H9 (cell line): ENCODE results near the gene ZNF407. TPM values are rescaled to one million over a fixed set of nuclear protein-coding genes. Genes with fewer than 3 reads are reported as not detected.

Experiments
- DNase-seq: peaks from one replicate; pipeline ENCODE4 v3.0.0-alpha.2; 2017
- H2AFZ ChIP-seq: one replicate; pipeline ENCODE4 v1.6.1; 2013; ENCODE audit warnings: mild to moderate bottlenecking, low read length, control low read depth, moderate library complexity
- H2AK5ac ChIP-seq: 2 replicates; pipeline ENCODE4 v1.6.1; 2013; ENCODE audit warnings: low read length, control low read depth, mixed read lengths; ENCODE audit not compliant: insufficient read length
- H2BK120ac ChIP-seq: one replicate; pipeline ENCODE4 v1.6.1; 2013; ENCODE audit warnings: low read depth, mild to moderate bottlenecking, low read length, control low read depth, inconsistent platforms; ENCODE audit not compliant: poor library complexity, severe bottlenecking
- H2BK12ac ChIP-seq: 2 replicates; pipeline ENCODE4 v1.6.1; 2013; ENCODE audit warnings: low read length, control low read depth, mixed read lengths, low read depth; ENCODE audit not compliant: insufficient read length
- H2BK15ac ChIP-seq: 2 replicates; pipeline ENCODE4 v1.6.1; 2013; ENCODE audit warnings: low read depth, low read length, control low read depth
- H2BK20ac ChIP-seq: one replicate; pipeline ENCODE4 v1.6.1; 2013; ENCODE audit warnings: low read depth, mild to moderate bottlenecking, low read length, control low read depth, inconsistent platforms; ENCODE audit not compliant: poor library complexity, severe bottlenecking
- H2BK5ac ChIP-seq: 2 replicates; pipeline ENCODE4 v1.6.1; 2013; ENCODE audit warnings: low read length, control low read depth, mixed read lengths; ENCODE audit not compliant: insufficient read length
- H3K14ac ChIP-seq: 2 replicates; pipeline ENCODE4 v1.6.1; 2013; ENCODE audit warnings: low read length, control low read depth; ENCODE audit not compliant: insufficient read depth
- H3K18ac ChIP-seq: 2 replicates; pipeline ENCODE4 v1.6.1; 2013; ENCODE audit warnings: low read depth, mild to moderate bottlenecking, mixed read lengths, low read length, control low read depth; ENCODE audit not compliant: insufficient read length
- H3K23ac ChIP-seq: 2 replicates; pipeline ENCODE4 v1.6.1; 2013; ENCODE audit warnings: low read length, control low read depth, mixed read lengths, low read depth; ENCODE audit not compliant: insufficient read length
- H3K23me2 ChIP-seq: 2 replicates; pipeline ENCODE4 v1.6.1; 2013; ENCODE audit warnings: low read depth, mild to moderate bottlenecking, mixed read lengths, low read length, control low read depth; ENCODE audit not compliant: insufficient read length, poor library complexity, severe bottlenecking
- H3K27ac ChIP-seq: 2 replicates; pipeline ENCODE4 v1.5.1; 2013; ENCODE audit warnings: low read length, control low read depth, mixed read lengths, low read depth; ENCODE audit not compliant: insufficient read length
- H3K27me3 ChIP-seq: 2 replicates; pipeline ENCODE4 v1.6.1; 2013; ENCODE audit warnings: low read length, control low read depth, inconsistent platforms; ENCODE audit not compliant: insufficient read depth
- H3K4ac ChIP-seq: 2 replicates; pipeline ENCODE4 v1.6.1; 2013; ENCODE audit warnings: low read depth, mild to moderate bottlenecking, control low read depth, inconsistent platforms, low read length, moderate library complexity
- H3K4me1 ChIP-seq: 2 replicates; pipeline ENCODE4 v1.6.1; 2013; ENCODE audit warnings: low read length, control low read depth, inconsistent platforms; ENCODE audit not compliant: insufficient read depth
- H3K4me2 ChIP-seq: 2 replicates; pipeline ENCODE4 v1.6.1; 2013; ENCODE audit warnings: low read length, control low read depth, mixed read lengths; ENCODE audit not compliant: insufficient read length, insufficient read depth
- H3K56ac ChIP-seq: 2 replicates; pipeline ENCODE4 v1.6.1; 2013; ENCODE audit warnings: low read depth, mild to moderate bottlenecking, mixed read lengths, low read length, control low read depth; ENCODE audit not compliant: insufficient read length
- H3K79me1 ChIP-seq: 2 replicates; pipeline ENCODE4 v1.6.1; 2013; ENCODE audit warnings: low read depth, mild to moderate bottlenecking, moderate library complexity, low read length, control low read depth, inconsistent platforms; ENCODE audit not compliant: insufficient read depth, poor library complexity, severe bottlenecking
- H3K79me2 ChIP-seq: 2 replicates; pipeline ENCODE4 v1.6.1; 2013; ENCODE audit warnings: low read length, control low read depth, inconsistent platforms; ENCODE audit not compliant: insufficient read depth
- H3K9ac ChIP-seq: 2 replicates; pipeline ENCODE4 v1.6.1; 2013; ENCODE audit warnings: low read length, control low read depth, mixed read lengths; ENCODE audit not compliant: insufficient read length; ENCODE audit errors: extremely low read depth
- H3K9me3 ChIP-seq: one replicate; pipeline ENCODE4 v1.6.1; 2013; ENCODE audit warnings: low read depth, low read length, inconsistent platforms; ENCODE audit not compliant: control insufficient read depth
- H3T11ph ChIP-seq: one replicate; pipeline ENCODE4 v1.6.1; 2013; ENCODE audit warnings: mild to moderate bottlenecking, low read length, control low read depth, inconsistent platforms
- H4K20me1 ChIP-seq: one replicate; pipeline ENCODE4 v1.6.1; 2013; ENCODE audit not compliant: control insufficient read depth, insufficient read length, insufficient read depth
- H4K5ac ChIP-seq: 2 replicates; pipeline ENCODE4 v1.6.1; 2013; ENCODE audit warnings: low read depth, mild to moderate bottlenecking, mixed read lengths, low read length, control low read depth; ENCODE audit not compliant: insufficient read length
- H4K8ac ChIP-seq: replicated peaks from 2 replicates; pipeline ENCODE4 v1.6.1; 2013; ENCODE audit warnings: low read length, control low read depth, mixed read lengths, low read depth; ENCODE audit not compliant: insufficient read length
- H4K91ac ChIP-seq: 2 replicates; pipeline ENCODE4 v1.6.1; 2013; ENCODE audit warnings: low read depth, mild to moderate bottlenecking, moderate library complexity, mixed read lengths, low read length, control low read depth; ENCODE audit not compliant: insufficient read length
- H3K27ac Mint-ChIP-seq, 3 experiments: 2 replicates in 2 of 3; 3 replicates in 1 of 3; pipeline ENCODE4 v1.8.0; 2020 to 2021; ENCODE audit warnings: mixed read lengths in 3 of 3, mild to moderate bottlenecking in 1 of 3, moderate library complexity in 1 of 3
- H3K27me3 Mint-ChIP-seq: 2 replicates; pipeline ENCODE4 v1.8.0; 2021; ENCODE audit warnings: low read depth, mild to moderate bottlenecking, moderate library complexity, mixed read lengths
- H3K36me3 Mint-ChIP-seq, 3 experiments: 2 replicates in 2 of 3; 3 replicates in 1 of 3; pipeline ENCODE4 v1.8.0; 2020 to 2021; ENCODE audit warnings: low read depth in 3 of 3, mixed read lengths in 3 of 3; ENCODE audit not compliant: insufficient read depth in 1 of 3
- H3K4me1 Mint-ChIP-seq, 2 experiments: 2 replicates each; pipeline ENCODE4 v1.8.0; 2020; ENCODE audit warnings: mixed read lengths in 2 of 2
- H3K4me3 Mint-ChIP-seq, 2 experiments: 2 replicates in 1 of 2; 3 replicates in 1 of 2; pipeline ENCODE4 v1.8.0; 2020 to 2021; ENCODE audit warnings: mild to moderate bottlenecking in 2 of 2, mixed read lengths in 2 of 2, moderate library complexity in 1 of 2
- H3K9me3 Mint-ChIP-seq, 2 experiments: 2 replicates in 1 of 2; 3 replicates in 1 of 2; pipeline ENCODE4 v1.8.0; 2020; ENCODE audit warnings: mild to moderate bottlenecking in 2 of 2, mixed read lengths in 2 of 2, moderate library complexity in 1 of 2
- CTCF ChIP-seq: fragments of 200-600 bp; sonication (generic); conservative IDR thresholded peaks from 3 replicates; pipeline ENCODE4 v1.8.0; 2021; ENCODE audit warnings: antibody characterized with exemption, mild to moderate bottlenecking
- WGBS: extraction: QIAGEN DNeasy Blood & Tissue Kit; methylation state at CpG from one replicate; pipeline ENCODE4 v1.1.7; 2013; ENCODE audit warnings: missing lambda C conversion rate, low lambda C conversion rate, mixed read lengths; ENCODE audit not compliant: insufficient read length; ENCODE audit errors: extremely low coverage; 5-methylcytosine and 5-hydroxymethylcytosine counted together
- total RNA-seq: library from RNA; stranded (reverse); gene quantifications from 2 replicates; pipeline ENCODE4 v1.2.1, GENCODE V29; 2021

The ZNF407 gene
- total RNA-seq, 1 experiment from 2014 or later, result 8.7 TPM

DNA sequence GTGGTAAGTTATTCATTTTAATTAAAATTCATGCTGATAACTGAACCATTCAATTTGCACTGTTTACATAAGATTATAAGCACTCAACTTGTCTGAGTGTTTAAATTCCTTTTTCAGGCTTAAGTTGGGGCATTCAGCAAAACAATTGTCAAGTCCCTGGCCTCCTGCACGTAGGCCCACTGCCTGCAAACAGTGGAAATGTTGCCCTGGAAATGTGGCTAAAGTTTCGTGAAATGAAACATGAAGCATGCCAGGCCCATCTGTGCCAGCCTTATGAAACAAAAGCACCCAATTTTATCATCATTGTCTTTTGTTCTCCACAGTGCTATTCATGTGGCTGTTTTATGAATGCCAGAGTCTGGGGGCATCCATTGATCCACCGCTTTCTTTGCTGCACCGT lies 447.6 kb downstream of the ZNF407 start:
- Histone ChIP-seq H4K91ac (no peak overlapping the region), H4K20me1 (no peaks in the 10 kb centered on the region), H2BK120ac (no peak overlapping the region), H3K18ac (no peak overlapping the region), H3K27me3 (no peaks in the 10 kb centered on the region), H3K4me1 (peaks cover 6% of the 10 kb centered on the region), H2AFZ (no peak overlapping the region), H2BK15ac (no peak overlapping the region), H3K23me2 (no peaks in the 10 kb centered on the region), H4K5ac (no peak overlapping the region), H3K9ac (no peak overlapping the region), H3K4me2 (no peak overlapping the region), H2BK20ac (no peak overlapping the region), H3K14ac (no peak overlapping the region), H4K8ac (no peak overlapping the region), H3K79me1 (no peaks in the 10 kb centered on the region), H3K4ac (no peak overlapping the region), H3K23ac (no peak overlapping the region), H2BK5ac (no peak overlapping the region), H2AK5ac (no peak overlapping the region), H3K56ac (no peak overlapping the region), H3K27ac (no peak overlapping the region), H3K9me3 (no peaks in the 10 kb centered on the region), H3K79me2 (no peaks in the 10 kb centered on the region), H2BK12ac (no peak overlapping the region), H3T11ph (no peak overlapping the region)
- WGBS, result no CpG with 5 or more reads among the region's 4 CpGs
- Mint-ChIP-seq H3K9me3 (no peaks in the 10 kb centered on the region), H3K4me3 (no peak overlapping the region), H3K36me3 (no peaks in the 10 kb centered on the region), H3K27ac (no peak overlapping the region; a peak in 1 of 7 replicates), H3K27me3 (no peaks in the 10 kb centered on the region), H3K4me1 (peaks cover 4 to 7% of the 10 kb centered on the region in 2 experiments; a peak in 3 of 4 replicates)
- no peak for DNase-seq
- no peak for TF ChIP-seq CTCF
